Fibroblast of villous mesenchyme (primary cell): ENCODE measurements around the gene LSM4. TPM values are rescaled to one million over a fixed set of nuclear protein-coding genes. Genes with fewer than 3 reads are reported as not detected.

Experiments used
- DNase-seq: peaks from one replicate; pipeline ENCODE4 v3.0.0-alpha.2; 2010; ENCODE audit warnings: low read depth
- H3K4me3 ChIP-seq: 2 replicates; pipeline ENCODE4 v1.5.1; 2011; ENCODE audit warnings: low read depth, mild to moderate bottlenecking, low read length
- total RNA-seq: library from RNA; depleted of rRNA; stranded (reverse); fragments of >200 nt; gene quantifications from 2 replicates; pipeline ENCODE4 v1.2.3, GENCODE V29; 2012
- TF ChIP-seq, protein P1 (sequence below): IDR thresholded peaks from 2 replicates; pipeline ENCODE4 v1.5.1; 2012; ENCODE audit warnings: low read depth, mild to moderate bottlenecking, low read length; ENCODE audit not compliant: insufficient read depth

LSM4 gene
- total RNA-seq, 1 donor = 131 TPM

DNA sequence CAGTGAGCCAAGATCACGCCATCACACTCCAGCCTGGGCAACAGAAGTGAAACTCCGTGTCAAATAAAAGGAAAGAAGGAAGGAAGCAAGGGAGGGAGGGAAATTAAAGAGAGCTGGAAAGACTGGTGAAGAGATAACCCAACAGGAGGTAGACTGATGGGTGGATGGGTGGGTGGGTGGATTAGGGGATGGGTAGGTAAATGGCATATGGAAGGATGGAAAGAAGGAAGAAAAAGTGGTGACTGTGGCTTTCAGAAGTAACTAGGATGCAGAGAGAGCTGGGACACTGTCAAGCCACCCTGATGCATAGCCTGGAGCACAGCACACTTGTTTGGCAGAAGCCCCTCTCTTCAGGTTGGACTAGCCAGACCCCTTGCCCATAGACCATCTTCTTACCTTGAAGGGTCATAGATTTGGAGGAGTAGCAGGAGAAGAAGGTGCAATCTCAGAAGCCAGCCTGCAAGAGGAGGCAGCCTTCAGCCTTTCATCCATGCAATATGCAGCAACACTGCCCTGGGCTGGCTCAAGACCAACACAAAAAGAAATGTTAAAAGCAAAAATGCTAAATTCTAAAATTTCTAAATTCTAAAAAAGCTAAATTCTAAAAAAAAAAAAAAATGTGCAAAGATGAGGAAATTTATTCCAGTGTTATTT is 53.7 kb downstream of the LSM4 start:
- TF ChIP-seq, protein P1, sequence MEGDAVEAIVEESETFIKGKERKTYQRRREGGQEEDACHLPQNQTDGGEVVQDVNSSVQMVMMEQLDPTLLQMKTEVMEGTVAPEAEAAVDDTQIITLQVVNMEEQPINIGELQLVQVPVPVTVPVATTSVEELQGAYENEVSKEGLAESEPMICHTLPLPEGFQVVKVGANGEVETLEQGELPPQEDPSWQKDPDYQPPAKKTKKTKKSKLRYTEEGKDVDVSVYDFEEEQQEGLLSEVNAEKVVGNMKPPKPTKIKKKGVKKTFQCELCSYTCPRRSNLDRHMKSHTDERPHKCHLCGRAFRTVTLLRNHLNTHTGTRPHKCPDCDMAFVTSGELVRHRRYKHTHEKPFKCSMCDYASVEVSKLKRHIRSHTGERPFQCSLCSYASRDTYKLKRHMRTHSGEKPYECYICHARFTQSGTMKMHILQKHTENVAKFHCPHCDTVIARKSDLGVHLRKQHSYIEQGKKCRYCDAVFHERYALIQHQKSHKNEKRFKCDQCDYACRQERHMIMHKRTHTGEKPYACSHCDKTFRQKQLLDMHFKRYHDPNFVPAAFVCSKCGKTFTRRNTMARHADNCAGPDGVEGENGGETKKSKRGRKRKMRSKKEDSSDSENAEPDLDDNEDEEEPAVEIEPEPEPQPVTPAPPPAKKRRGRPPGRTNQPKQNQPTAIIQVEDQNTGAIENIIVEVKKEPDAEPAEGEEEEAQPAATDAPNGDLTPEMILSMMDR = no peak
- no peak overlapping the region for H3K4me3 ChIP-seq
- no peak for DNase-seq

DNA sequence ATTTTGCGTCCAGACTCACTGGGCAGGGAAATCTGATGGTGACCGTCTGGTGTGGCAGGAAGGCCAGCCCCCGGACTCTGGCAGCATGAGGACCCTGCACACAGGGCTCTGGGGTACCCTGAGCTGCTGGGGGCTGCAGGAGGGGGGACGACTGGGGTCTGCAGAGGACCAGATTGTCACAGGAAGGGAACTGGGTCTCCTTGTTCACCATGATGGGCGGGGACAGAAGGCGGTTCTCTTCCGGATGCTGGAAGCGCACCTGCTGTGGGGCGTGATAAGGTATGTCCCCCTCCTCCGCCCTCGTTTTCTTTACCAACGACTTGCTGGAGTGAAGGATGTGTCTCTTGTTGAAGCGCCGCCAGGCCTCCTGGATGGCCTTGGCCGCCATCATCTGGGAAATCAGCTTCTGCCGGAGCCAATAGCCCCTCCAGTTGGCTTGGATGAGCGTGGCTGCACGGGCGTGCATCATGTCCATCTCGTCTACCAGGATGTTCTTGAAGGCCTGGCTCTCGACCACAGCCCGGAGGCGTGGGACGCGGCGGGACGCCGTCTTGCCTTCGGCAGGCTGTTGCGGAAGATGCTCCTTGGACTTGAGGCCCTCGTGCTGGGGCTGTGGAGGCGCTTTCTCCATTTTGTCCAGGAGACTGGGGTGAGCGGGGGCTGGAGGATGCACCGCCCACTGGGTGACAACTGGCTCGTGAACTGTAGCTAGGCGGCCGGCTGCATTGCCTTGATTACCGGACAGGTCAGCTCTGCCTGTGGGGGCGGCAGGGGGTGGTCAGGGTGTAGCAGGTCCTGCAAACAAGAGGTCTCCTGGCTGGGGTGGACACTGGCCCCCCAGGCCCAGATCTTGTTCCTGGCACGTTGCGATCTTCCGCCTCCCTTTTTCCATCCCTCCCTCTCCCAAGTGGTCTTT is 55.8 kb downstream of the LSM4 start:
- DNase-seq = no peak
- TF ChIP-seq, protein P1 = no peak
- no peak overlapping the region for H3K4me3 ChIP-seq

DNA sequence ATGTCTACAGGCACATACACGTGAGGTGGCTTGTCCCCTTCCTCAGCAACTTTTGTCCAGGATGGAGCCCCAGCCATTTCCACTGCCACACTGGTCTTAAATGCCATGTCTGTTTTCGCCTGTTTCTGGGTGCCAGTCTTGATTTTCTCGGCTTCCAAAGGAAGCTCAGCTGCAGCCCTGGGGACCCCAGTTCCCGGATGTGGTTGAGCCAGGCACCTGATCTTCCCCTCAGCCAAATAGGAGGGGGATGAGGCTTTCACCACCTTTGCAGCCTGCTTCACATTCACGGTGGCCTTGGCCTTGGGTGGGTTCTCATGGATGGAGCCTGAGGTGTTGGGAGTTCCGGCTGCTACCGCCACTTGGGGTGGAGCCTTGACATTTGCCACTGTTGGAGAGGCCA is 57.3 kb downstream of the LSM4 start:
- DNase-seq = no peak
- TF ChIP-seq, protein P1 = no peak
- no peak overlapping the region for H3K4me3 ChIP-seq

DNA sequence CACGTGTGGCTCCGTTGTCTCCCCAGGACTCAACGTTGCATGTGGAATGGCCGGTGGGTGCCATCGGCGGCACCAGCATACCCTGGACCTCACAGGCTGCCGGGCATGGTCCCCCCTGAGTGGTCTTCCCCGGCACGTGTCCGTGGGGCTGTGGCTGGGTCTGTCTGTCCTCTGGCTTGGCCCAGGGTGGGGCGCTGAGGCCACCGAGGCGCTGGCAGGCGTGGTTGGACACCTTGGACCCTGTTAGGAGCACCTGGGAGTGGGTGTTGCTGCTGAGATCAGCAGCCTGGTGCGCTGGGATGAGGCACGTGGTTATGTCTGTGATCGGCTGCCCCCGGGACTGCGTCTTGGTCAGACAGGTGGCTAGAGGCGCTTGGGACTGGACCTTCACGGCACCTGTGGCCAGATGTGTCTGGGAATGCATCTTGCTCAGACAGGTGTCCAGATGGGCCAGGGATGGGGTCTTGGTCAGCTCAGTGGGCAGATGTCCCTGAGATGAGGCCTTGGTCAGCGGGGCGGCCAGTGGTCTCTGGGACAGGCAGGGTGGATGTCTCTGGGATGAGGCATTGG is 57.8 kb downstream of the LSM4 start:
- TF ChIP-seq, protein P1 = no peak
- H3K4me3 ChIP-seq = no peak overlapping the region
- no peak for DNase-seq

DNA sequence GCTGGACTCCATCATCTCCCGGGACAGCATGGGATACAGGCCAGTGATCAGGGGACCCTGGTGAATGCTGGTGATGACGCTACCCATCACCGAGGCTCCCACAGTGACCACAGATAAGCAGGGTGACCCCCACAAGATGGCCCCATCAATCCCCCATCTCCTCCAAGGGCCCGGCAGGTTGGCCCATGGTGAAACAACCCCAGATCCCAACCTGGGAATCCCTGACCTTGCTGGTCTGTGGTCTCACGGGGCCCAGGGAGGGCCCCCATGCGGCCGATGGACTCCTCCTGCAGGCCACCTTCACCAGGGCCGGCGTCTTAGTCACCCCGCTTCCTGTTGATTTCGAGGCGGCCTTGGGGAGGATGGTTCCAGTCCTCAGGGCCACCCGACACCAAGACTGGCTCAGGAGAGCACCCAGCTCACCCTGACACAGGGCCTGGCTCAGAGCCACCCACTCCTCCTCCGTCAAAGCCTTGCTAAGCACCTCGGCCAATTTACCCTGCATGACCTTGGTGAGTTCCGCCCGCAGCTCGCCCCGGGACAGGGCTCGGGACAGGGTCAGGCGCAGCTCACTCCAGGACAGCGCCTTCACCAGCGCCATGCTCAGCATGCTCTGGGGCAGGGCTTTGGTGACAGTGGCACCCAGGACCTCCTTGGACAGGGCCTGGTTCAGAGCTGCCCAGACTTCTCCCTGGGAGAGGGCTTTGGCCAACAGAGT is 58.6 kb downstream of the LSM4 start:
- no peak for DNase-seq
- no peak overlapping the region for H3K4me3 ChIP-seq
- TF ChIP-seq, protein P1 = no peak

DNA sequence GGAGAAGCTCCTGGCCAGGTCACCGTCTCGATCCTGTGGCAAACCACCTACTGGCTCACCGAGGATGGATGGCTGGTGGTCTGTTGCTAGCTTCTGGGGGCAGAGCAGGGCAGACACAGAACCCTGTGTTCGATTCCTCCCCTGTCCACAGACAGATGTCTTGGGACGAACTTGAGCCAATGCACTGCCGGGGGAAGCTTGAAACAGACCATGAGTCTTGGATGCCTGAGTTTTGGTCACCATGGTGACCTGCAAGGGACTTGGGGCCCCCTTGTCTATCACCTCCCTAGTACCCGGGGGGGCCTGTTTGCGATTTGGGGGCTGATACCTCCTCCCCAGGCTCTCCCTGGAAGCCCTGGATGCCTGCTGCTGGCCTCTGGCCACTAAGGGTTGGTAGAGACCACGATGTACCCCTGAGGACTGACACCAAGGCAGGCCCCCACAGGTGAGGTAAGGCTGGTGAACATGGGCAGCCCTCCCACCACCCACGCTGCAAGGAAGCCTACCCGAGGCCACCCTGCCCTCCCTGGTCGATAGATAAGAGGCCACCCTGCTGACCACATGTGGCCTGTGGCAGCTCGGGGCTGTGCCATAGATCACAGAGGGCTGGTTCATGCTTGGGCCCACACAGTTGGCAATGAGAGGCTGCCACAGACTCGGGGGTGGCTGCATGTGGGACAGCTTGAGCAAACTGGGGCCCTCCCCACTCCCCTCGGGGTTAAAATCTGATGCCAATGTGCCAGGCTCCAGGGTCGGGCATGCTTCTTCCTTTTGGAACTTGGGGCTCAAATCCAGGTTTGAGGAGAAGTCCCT is 59.3 kb downstream of the LSM4 start:
- TF ChIP-seq, protein P1 = no peak
- H3K4me3 ChIP-seq = no peak overlapping the region
- no peak for DNase-seq
